ENCODE results near the gene MAMLD1.

Gene MAMLD1

GRCh38 chrX:150548684-150549083, 185.6 kb downstream of the MAMLD1 start:
- Histone ChIP-seq H3K9me3 (ENCODE audit: control insufficient read depth in 1 of 2, low read length in 2 of 2) (no peaks in the 10 kb centered on the region), H3K27me3 (ENCODE audit: control insufficient read depth in 1 of 2, insufficient read depth in 2 of 2, low read length in 2 of 2) (no peaks in the 10 kb centered on the region), H3K4me1 (ENCODE audit: control insufficient read depth in 1 of 2, insufficient read depth in 2 of 2, low read length in 2 of 2) (peaks cover 13% of the 10 kb centered on the region in 2 donors), H3K9ac (ENCODE audit: low read depth in 1 of 2, low read length in 2 of 2) (no peak overlapping the region), H3K27ac (ENCODE audit: low read depth, low read length) (no peak overlapping the region), H3K36me3 (ENCODE audit: control insufficient read depth in 1 of 2, insufficient read depth in 2 of 2, low read length in 2 of 2) (no peaks in the 10 kb centered on the region), H3K4me3 (ENCODE audit: low read depth in 1 of 2, low read length in 2 of 2) (no peak overlapping the region)

GRCh38 chrX:150551963-150552362, 188.8 kb downstream of the MAMLD1 start:
- H3K9ac ChIP-seq (ENCODE audit: low read depth in 1 of 2, low read length in 2 of 2) = no peak overlapping the region
- no peaks in the 10 kb centered on the region for H3K9me3 ChIP-seq (ENCODE audit: control insufficient read depth in 1 of 2, low read length in 2 of 2)
- H3K36me3 ChIP-seq (ENCODE audit: control insufficient read depth in 1 of 2, insufficient read depth in 2 of 2, low read length in 2 of 2) = no peaks in the 10 kb centered on the region
- peaks cover 9 to 11% of the 10 kb centered on the region in 2 donors for H3K4me1 ChIP-seq (ENCODE audit: control insufficient read depth in 1 of 2, insufficient read depth in 2 of 2, low read length in 2 of 2)
- no peaks in the 10 kb centered on the region for H3K27me3 ChIP-seq (ENCODE audit: control insufficient read depth in 1 of 2, insufficient read depth in 2 of 2, low read length in 2 of 2)
- H3K27ac ChIP-seq (ENCODE audit: low read depth, low read length) = no peak overlapping the region
- H3K4me3 ChIP-seq (ENCODE audit: low read depth in 1 of 2, low read length in 2 of 2) = no peak overlapping the region

- no peak overlapping the region for H3K9ac ChIP-seq (ENCODE audit: low read depth in 1 of 2, low read length in 2 of 2)
- H3K27me3 ChIP-seq (ENCODE audit: control insufficient read depth in 1 of 2, insufficient read depth in 2 of 2, low read length in 2 of 2) = no peaks in the 10 kb centered on the region
- no peak overlapping the region for H3K27ac ChIP-seq (ENCODE audit: low read depth, low read length)
- H3K9me3 ChIP-seq (ENCODE audit: control insufficient read depth in 1 of 2, low read length in 2 of 2) = no peaks in the 10 kb centered on the region
- no peak overlapping the region for H3K4me3 ChIP-seq (ENCODE audit: low read depth in 1 of 2, low read length in 2 of 2)
- H3K4me1 ChIP-seq (ENCODE audit: control insufficient read depth in 1 of 2, insufficient read depth in 2 of 2, low read length in 2 of 2) = no peaks in the 10 kb centered on the region
- H3K36me3 ChIP-seq (ENCODE audit: control insufficient read depth in 1 of 2, insufficient read depth in 2 of 2, low read length in 2 of 2) = no peaks in the 10 kb centered on the region
Measured at GRCh38 chrX:150558424-150558823, 195.3 kb downstream of the MAMLD1 start.

Data from duodenal mucosa (tissue), 2 donors.